ENCODE data around the gene BCL2L12.

Gene BCL2L12

DNA sequence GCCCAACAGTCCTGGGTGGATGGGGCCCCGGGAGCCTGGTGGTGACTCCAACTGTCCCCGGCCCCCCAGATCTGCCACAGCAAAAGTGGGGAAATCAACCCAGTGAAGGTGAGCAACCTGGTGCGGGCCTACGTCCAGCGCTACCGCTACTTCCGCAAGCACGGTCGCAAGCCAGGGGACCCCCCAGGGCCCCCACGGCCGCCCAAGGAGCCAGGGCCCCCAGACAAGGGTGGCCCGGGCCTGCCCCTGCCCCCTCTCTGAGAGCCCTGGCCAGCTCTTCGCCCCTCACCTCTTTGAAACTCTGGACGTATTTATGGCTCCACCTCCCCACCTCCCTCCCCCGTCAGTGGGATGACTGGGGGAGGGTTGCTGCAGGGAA is 7.6 kb upstream of the BCL2L12 start:
- TF ChIP-seq, protein P1, sequence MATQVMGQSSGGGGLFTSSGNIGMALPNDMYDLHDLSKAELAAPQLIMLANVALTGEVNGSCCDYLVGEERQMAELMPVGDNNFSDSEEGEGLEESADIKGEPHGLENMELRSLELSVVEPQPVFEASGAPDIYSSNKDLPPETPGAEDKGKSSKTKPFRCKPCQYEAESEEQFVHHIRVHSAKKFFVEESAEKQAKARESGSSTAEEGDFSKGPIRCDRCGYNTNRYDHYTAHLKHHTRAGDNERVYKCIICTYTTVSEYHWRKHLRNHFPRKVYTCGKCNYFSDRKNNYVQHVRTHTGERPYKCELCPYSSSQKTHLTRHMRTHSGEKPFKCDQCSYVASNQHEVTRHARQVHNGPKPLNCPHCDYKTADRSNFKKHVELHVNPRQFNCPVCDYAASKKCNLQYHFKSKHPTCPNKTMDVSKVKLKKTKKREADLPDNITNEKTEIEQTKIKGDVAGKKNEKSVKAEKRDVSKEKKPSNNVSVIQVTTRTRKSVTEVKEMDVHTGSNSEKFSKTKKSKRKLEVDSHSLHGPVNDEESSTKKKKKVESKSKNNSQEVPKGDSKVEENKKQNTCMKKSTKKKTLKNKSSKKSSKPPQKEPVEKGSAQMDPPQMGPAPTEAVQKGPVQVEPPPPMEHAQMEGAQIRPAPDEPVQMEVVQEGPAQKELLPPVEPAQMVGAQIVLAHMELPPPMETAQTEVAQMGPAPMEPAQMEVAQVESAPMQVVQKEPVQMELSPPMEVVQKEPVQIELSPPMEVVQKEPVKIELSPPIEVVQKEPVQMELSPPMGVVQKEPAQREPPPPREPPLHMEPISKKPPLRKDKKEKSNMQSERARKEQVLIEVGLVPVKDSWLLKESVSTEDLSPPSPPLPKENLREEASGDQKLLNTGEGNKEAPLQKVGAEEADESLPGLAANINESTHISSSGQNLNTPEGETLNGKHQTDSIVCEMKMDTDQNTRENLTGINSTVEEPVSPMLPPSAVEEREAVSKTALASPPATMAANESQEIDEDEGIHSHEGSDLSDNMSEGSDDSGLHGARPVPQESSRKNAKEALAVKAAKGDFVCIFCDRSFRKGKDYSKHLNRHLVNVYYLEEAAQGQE (IDR thresholded peaks at IDR 0.05; ENCODE audit: insufficient read depth in 1 of 2, low read depth in 2 of 2, low read length in 2 of 2) = no peak
- TF ChIP-seq FOXP2 (optimal IDR thresholded peaks at IDR 0.05; ENCODE audit: borderline replicate concordance, extremely low read depth, extremely low read length, insufficient read depth) = no peak
- no peak for TF ChIP-seq POLR2AphosphoS5 (IDR thresholded peaks at IDR 0.05; ENCODE audit: low read depth, low read length)
- no peak for TF ChIP-seq TAF1 (IDR thresholded peaks at IDR 0.05; ENCODE audit: borderline replicate concordance, insufficient read depth, low read length)
- TF ChIP-seq SIN3A (IDR thresholded peaks at IDR 0.05; ENCODE audit: borderline replicate concordance, insufficient read depth, low read length) = no peak

DNA sequence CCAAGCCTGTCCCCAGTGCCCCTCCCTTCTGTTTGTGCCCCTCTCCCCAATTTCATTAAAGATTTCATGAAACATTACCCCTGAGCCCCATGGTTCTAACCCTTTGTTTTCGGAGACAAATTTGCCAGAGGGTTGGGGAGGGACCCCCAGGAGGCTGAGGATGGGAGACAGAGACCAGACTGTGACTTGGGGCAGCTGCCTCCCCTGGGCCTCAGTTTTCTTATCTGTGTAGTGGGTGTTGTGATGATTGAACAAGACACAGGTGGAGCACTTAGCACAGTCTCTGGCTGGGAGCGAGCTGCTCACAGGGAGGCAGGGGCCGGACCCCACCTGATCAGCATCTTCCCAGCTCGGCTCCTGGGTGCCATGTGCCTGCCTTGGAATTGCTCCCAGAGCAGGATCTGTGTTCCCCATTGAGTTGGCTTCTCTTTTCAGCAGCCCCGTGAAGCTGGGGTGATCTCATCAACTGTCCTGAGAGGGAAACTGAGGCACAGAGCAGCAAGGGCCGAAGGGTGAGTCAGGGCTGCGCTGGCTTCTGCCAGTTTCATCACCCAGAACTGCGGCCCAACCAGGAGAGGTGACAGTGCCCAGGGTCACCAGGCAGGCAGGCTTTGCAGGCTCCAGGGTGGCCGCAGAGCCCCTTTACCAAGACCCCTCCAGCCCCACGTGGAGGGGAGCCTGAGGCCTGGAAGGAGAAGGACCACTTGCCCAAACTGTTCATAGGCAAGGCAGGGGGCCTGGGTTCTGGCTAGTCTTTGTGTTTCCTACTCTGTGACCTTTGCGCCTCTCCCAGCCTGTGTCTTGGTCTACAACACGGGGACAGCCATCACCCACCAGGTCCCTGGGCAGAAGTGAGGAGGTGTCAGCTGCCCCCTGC is 6.9 kb upstream of the BCL2L12 start:
- TF ChIP-seq FOXP2 (optimal IDR thresholded peaks at IDR 0.05; ENCODE audit: borderline replicate concordance, extremely low read depth, extremely low read length, insufficient read depth) = no peak
- no peak for TF ChIP-seq TAF1 (IDR thresholded peaks at IDR 0.05; ENCODE audit: borderline replicate concordance, insufficient read depth, low read length)
- TF ChIP-seq POLR2AphosphoS5 (IDR thresholded peaks at IDR 0.05; ENCODE audit: low read depth, low read length) = no peak
- no peak for TF ChIP-seq SIN3A (IDR thresholded peaks at IDR 0.05; ENCODE audit: borderline replicate concordance, insufficient read depth, low read length)
- TF ChIP-seq, protein P1 (IDR thresholded peaks at IDR 0.05; ENCODE audit: insufficient read depth in 1 of 2, low read depth in 2 of 2, low read length in 2 of 2) = no peak

GRCh38 chr19:49660338-49660961 is 5.3 kb upstream of the BCL2L12 start:
- no peak for TF ChIP-seq POLR2AphosphoS5 (IDR thresholded peaks at IDR 0.05; ENCODE audit: low read depth, low read length)

GRCh38 chr19:49662011-49662410 is 3.7 kb upstream of the BCL2L12 start:
- TF ChIP-seq POLR2AphosphoS5 (IDR thresholded peaks at IDR 0.05; ENCODE audit: low read depth, low read length) (no peak), SIN3A (IDR thresholded peaks at IDR 0.05; ENCODE audit: borderline replicate concordance, insufficient read depth, low read length) (no peak), FOXP2 (optimal IDR thresholded peaks at IDR 0.05; ENCODE audit: borderline replicate concordance, extremely low read depth, extremely low read length, insufficient read depth) (no peak), TAF1 (IDR thresholded peaks at IDR 0.05; ENCODE audit: borderline replicate concordance, insufficient read depth, low read length) (no peak)
- TF ChIP-seq, protein P1 (IDR thresholded peaks at IDR 0.05; ENCODE audit: insufficient read depth in 1 of 2, low read depth in 2 of 2, low read length in 2 of 2) = no peak

GRCh38 chr19:49663224-49663623 is 2.5 kb upstream of the BCL2L12 start:
- no peak for TF ChIP-seq SIN3A (IDR thresholded peaks at IDR 0.05; ENCODE audit: borderline replicate concordance, insufficient read depth, low read length)
- TF ChIP-seq, protein P1 (IDR thresholded peaks at IDR 0.05; ENCODE audit: insufficient read depth in 1 of 2, low read depth in 2 of 2, low read length in 2 of 2) = no peak
- TF ChIP-seq TAF1 (IDR thresholded peaks at IDR 0.05; ENCODE audit: borderline replicate concordance, insufficient read depth, low read length) = no peak
- TF ChIP-seq FOXP2 (optimal IDR thresholded peaks at IDR 0.05; ENCODE audit: borderline replicate concordance, extremely low read depth, extremely low read length, insufficient read depth) = no peak
- TF ChIP-seq POLR2AphosphoS5 (IDR thresholded peaks at IDR 0.05; ENCODE audit: low read depth, low read length) = no peak

All from PFSK-1 (cell line).